Lower leg skin (tissue), 4 donors: Measurements from ENCODE around the gene IFT74. TPM values are rescaled to one million over a fixed set of nuclear protein-coding genes. Genes with fewer than 3 reads are reported as not detected.

Experiments used
- DNase-seq, 2 donors: peaks; one replicate each; pipeline ENCODE4 v3.0.0-alpha.2; 2019; ENCODE audit warnings: low spot score in 2 of 2
- H3K4me3 ChIP-seq: fragments of 200-600 bp; sonication (generic); 2 replicates; pipeline ENCODE4 v1.5.1; 2017; ENCODE audit warnings: mild to moderate bottlenecking, low read depth; ENCODE audit not compliant: poor library complexity, severe bottlenecking
- POLR2A ChIP-seq, 2 donors: fragments of 450-650 bp; IDR thresholded peaks; one replicate each; pipeline ENCODE4 v1.6.1; 2016 to 2017; ENCODE audit warnings: antibody characterized with exemption in 2 of 2, mild to moderate bottlenecking in 1 of 2, moderate library complexity in 1 of 2
- WGBS, 2 donors: methylation state at CpG; one replicate each; pipeline ENCODE4 v1.1.5; 2018; 5-methylcytosine and 5-hydroxymethylcytosine counted together
- intact Hi-C: fragments of 100-400 bp; cut with DNase I; formaldehyde crosslinking; loops from one replicate; pipeline ENCODE4 v1.15.0; 2023; ENCODE audit warnings: low total_unique reads
- total RNA-seq, 4 donors: library from RNA; depleted of rRNA; stranded (reverse); fragments of >200 nt; gene quantifications; one replicate each; pipeline ENCODE4 v1.1.0, GENCODE V29; 2016
- TF ChIP-seq, protein P1 (sequence below), 3 donors: fragments of 450-650 bp; IDR thresholded peaks; one replicate each; pipeline ENCODE4 v1.5.1; 2016; ENCODE audit warnings: antibody characterized with exemption in 3 of 3, mild to moderate bottlenecking in 3 of 3, moderate library complexity in 2 of 3

IFT74 gene
- total RNA-seq, 4 donors from 2014 or later, result 7.6 to 13.9 (median 9.9) TPM

DNA sequence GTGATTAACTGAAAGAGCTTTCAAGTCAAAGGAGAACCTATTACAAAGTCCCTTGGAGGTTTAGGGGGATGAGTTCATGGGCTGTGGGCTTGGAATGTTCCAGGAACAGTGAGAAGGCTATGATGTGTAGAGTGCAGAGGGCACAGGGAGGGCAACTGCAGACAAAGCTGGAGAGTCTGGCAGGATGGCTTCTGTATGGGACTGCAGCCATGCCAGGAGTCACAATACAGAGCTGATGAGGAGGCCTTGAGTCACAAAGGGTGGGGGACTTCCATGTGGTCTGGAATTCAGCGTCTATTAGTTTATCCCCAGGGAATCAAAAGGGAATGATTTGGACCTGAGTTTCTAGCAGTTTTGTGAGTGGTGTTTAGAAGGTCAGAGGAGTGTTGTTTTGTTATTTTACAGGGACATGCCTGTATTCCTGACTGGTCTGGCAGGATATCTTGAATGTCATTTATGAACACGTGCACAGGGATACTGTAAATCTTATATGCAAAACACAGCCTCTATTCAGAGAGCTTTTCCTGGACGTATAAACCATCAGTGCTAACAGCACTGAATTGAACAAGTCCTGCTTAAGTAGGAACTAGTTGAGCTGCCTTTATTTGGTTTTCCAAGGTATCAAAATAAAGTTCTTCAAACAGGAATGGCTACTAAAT is 138.6 kb downstream of the IFT74 start:
- H3K4me3 ChIP-seq, result no peak overlapping the region
- TF ChIP-seq, protein P1, sequence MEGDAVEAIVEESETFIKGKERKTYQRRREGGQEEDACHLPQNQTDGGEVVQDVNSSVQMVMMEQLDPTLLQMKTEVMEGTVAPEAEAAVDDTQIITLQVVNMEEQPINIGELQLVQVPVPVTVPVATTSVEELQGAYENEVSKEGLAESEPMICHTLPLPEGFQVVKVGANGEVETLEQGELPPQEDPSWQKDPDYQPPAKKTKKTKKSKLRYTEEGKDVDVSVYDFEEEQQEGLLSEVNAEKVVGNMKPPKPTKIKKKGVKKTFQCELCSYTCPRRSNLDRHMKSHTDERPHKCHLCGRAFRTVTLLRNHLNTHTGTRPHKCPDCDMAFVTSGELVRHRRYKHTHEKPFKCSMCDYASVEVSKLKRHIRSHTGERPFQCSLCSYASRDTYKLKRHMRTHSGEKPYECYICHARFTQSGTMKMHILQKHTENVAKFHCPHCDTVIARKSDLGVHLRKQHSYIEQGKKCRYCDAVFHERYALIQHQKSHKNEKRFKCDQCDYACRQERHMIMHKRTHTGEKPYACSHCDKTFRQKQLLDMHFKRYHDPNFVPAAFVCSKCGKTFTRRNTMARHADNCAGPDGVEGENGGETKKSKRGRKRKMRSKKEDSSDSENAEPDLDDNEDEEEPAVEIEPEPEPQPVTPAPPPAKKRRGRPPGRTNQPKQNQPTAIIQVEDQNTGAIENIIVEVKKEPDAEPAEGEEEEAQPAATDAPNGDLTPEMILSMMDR (IDR thresholded peaks at IDR 0.05), result no peak
- no peak for TF ChIP-seq POLR2A (IDR thresholded peaks at IDR 0.05)
- intact Hi-C loops, result no loop called here
- DNase-seq, result no peak
- WGBS, 2 donors, result 13 to 38% methylated on average over 3 of the region's 3 CpGs

DNA sequence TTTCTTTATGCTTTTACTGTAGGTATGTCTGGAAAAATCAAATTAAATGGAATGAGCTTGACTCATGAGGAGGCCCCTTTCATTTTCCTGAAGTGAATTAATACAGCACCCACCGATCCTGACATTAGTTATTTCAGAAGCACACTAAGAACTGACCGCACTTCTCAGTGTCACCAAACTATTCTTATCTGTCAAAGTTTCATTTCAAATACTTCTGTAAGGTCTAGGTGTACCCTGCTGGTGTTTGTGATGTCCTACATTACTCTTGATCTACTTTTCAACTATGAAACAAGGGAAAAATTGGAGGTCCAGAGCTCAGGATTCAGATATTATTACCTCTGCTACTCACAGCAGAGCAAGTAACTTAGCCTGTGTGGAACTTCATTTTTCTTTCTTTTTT is 151.0 kb downstream of the IFT74 start:
- no peak for DNase-seq
- no peak overlapping the region for H3K4me3 ChIP-seq
- intact Hi-C loops, result no loop called here
- no peak for TF ChIP-seq POLR2A (IDR thresholded peaks at IDR 0.05)
- TF ChIP-seq, protein P1 (IDR thresholded peaks at IDR 0.05), result no peak
- WGBS, 2 donors, result 93 to 97% methylated on average over 2 of the region's 2 CpGs

DNA sequence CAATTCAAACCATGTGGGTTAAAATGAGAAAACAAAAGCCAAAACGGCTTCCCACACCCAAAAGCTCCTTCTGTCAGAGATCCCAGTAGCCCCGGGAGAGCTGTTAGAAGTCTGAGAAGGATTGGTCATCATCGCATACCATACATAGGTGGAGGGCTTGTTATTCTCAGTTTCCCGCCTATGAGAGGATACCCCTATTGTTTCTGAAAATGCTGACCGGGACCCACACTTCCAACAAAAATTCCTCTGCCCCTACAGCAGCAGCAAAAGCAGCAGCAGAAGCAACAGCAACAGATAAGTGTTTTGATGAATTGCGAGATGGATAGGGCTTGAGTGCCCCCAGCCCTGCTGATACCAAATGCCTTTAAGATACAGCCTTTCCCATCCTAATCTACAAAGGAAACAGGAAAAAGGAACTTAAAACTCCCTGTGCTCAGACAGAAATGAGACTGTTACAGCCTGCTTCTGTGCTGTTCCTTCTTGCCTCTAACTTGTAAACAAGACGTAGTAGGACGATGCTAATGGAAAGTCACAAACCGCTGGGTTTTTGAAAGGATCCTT is 152.8 kb downstream of the IFT74 start, which contains the start of gene TEK:
Gene TEK, plus strand, starts transcription at position 245 of the 561 bp plus-strand sequence. CDS start 366 bp downstream, outside the sequence.
- 23 to 24% methylated on average over 9 of the region's 9 CpGs for WGBS, 2 donors
- intact Hi-C loops, result no loop called here
- DNase-seq, result no peak
- no peak within 1 kb of the TSS for H3K4me3 ChIP-seq
- TF ChIP-seq, protein P1 (IDR thresholded peaks at IDR 0.05), result no peak
- TF ChIP-seq POLR2A (IDR thresholded peaks at IDR 0.05), result no peak

DNA sequence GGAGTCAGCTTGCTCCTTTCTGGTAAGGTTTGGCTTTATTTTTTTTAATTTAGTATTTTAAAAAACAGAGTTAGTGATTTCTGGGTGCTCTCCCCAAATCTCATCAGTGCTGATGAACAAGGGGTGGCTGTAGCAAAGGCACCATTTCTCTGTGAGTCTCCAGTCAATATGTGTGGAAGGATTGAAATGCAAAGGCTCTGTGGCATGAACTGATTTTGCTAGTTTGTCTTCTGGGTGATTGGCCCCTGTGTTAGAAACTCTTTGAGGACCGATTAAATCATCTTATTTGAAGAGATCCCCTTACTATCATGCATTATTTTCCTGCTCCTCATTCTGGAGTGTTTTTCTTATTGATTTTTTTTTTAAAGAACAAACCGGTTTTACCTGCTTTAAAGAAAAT is 153.4 kb downstream of the IFT74 start:
- WGBS, 2 donors, result 41 to 44% methylated on average over 2 of the region's 2 CpGs
- intact Hi-C loops, result no loop called here
- no peak for DNase-seq
- H3K4me3 ChIP-seq, result no peak overlapping the region
- TF ChIP-seq, protein P1 (IDR thresholded peaks at IDR 0.05), result no peak
- TF ChIP-seq POLR2A (IDR thresholded peaks at IDR 0.05), result no peak

DNA sequence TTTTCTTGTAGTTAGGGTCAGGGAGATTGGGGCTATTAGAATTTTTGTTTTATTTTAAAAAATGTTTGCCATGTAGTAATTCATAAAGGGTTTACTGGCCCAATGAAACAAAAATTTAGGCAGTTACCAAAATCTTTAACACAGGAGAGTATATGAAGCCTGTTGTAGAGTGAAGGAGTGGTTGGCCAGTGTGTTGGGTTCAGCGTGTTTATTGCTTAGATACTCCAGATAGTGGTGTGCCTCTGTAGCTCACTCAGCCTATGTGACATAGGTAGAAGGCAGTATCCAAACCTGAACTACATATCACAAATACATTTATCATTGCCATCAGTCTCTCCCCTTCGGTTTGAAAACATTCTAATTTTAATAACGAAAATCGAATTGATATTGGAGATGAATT is 154.0 kb downstream of the IFT74 start:
- WGBS, 2 donors, result 57 to 63% methylated on average over 4 of the region's 4 CpGs
- H3K4me3 ChIP-seq, result no peak overlapping the region
- TF ChIP-seq POLR2A (IDR thresholded peaks at IDR 0.05), result no peak
- TF ChIP-seq, protein P1 (IDR thresholded peaks at IDR 0.05), result no peak
- intact Hi-C loops, result no loop called here
- DNase-seq, result no peak
